HG03108 (cell line): ENCODE results near the gene KCNH2.

Experiments used
- ATAC-seq: cut with Tn5 transposase; IDR thresholded peaks from one replicate; pipeline ENCODE4 v1.9.1; 2021; ENCODE audit warnings: moderate library complexity; ENCODE audit not compliant: unreplicated experiment

The KCNH2 gene

DNA sequence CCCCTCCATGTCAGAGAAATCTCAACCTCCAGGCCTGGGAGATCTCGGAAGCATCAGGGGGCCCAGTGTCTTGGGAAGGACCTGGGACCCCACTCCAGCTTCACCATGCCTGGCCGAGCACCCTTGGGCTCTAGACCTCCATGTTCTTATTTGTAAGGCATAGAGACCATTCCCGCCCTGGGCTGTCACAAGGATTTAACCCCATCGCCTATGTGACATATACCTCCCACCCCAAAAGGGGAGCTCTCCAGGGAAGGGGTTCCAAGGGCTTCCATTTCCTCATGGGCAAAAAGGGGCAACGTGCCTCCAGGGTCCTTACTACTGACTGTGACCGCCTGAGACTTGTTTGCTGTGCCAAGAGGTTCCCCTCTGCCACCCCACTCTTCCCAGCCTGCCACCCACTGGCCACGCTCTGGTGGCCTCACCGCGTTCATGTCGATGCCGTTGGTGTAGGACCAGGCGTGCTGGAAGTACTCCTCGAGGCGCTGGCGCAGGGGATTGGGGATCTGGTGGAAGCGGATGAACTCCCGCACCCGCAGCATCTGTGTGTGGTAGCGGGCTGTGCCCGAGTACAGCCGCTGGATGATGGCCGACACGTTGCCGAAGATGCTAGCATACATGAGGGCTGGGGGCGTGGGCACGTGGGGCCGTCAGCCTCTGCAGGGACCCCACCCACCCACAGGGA, 27.5 kb downstream of the KCNH2 start:
- ATAC-seq: no peak

DNA sequence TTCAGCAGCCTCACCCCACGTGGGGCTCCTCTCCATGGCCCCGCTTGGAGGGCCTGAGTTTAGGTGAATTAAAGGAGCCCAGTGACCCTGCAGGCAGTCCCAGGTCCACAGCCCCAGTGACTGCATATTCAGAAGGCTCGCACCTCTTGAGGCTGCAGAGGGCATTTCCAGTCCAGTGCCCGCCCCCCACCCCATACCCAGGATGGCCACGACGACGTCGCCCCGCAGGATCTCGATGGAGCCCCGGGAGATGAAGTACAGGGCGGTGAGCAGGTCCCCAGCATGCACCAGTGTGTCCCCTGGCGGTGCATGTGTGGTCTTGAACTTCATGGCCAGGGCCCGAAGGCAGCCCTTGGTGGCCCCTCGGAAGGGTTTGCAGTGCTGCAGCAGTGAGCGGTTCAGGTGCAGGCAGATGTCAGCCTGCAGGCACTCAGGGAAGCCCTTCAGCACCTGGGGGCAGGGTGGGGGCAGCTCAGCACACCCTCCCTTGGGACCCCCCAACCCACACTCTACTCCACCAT, 28.1 kb downstream of the KCNH2 start:
- no peak for ATAC-seq

DNA sequence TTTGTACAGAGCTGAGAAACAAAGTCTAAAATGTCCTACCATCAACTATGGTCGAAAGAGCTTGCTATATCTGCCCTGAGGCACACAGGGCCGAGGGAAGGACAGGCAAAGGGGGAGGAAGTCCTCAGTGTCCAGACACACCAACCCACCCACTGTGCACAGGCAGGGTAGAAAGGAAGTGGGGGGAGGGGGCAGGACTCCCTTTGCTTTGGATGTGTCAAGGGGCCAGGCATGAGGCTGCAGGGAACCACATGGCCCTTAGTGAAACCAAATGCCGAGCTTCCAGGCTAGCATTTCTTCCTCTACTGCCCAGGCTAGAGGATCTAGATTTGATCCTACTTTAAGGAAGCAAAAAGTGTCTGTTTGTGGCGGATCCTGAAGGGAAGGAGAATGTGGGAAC, 28.6 kb downstream of the KCNH2 start:
- no peak for ATAC-seq

DNA sequence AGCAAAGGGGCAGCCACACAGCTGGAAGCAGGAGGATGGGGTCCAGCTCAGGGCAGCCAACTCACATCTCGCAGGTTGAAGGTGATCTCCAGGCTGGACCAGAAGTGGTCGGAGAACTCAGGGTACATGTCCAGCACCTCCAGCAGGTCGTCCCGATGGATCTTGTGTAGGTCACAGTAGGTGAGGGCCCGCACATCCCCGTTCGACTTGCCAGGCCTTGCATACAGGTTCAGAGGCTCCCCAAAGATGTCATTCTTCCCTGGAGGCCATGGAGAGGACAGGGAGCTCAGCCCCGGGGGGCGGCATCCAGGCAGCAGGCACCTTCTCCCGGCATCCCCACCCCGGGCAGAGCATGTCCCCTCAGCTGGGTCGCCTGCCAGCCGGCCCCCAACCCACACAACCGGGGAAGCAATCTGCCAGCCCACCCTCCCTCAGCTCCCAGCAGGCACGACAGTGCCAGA, 29.3 kb downstream of the KCNH2 start:
- ATAC-seq: no peak

DNA sequence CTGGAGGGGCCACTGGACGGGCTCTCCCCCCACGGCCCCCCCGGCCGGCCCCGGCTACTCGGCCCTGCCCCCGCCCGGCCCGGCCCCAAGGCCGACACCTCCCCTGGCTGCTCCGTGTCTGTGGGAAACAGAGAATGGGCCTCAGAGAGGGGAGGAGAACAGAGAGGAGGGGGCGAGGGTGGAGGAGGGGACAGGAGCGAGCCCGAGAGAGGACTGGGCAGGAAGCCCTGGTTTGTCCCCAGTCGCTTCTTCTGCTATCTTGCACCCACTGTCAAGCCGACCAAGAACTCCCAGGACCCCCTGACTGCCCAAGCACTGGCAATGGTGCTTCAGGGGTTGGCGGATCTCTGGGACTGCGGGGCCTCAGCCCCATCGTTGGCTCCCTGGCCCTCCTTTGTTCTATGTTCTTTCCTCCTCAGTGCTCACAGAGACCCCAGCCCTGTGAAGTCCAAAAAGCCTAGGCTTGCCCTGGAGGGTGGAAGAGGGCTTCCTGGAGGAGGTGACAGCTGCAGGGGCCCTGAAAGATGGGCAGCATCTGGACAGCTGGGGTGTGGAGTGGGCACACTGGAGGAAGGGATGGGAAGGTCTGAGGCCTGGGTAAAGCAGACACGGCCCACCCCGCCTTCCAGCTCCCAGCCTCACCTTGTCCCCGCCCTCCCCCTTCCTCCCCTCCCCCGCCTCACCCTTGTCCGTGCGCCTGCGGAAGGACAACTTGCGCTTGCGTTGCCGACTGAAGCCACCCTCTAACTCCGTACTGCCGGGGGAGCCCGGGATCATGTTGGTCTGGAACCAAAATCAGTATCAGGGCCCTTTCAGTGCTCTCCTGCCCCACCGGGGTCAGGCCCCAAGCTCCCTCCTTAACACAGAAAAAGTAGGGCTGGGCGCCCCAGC, 30.1 kb downstream of the KCNH2 start:
- no peak for ATAC-seq

DNA sequence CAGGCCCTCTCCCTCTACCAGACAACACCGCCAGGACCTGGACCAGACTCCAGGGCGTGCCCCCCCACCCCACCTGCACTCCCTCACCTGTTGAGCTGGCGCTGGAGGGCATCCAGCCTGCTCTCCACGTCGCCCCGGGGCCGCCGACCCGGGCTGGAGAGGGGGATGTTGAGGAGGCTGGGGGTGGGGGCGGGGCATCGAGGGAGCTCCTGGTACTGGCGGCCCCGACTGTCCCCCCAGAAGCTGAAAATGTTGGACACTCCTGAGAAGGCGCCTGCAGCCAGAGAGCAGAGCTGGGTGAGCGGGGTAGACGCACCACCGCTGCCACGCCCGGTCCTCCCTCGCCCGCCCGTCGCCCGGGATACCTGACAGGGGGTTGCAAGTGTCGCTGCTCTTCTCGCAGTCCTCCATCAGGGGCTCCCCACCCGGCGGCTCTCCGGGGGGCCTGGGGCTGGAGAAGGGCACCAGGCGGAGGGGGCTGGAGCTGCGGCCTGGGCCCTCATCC, 30.8 kb downstream of the KCNH2 start:
- no peak for ATAC-seq

DNA sequence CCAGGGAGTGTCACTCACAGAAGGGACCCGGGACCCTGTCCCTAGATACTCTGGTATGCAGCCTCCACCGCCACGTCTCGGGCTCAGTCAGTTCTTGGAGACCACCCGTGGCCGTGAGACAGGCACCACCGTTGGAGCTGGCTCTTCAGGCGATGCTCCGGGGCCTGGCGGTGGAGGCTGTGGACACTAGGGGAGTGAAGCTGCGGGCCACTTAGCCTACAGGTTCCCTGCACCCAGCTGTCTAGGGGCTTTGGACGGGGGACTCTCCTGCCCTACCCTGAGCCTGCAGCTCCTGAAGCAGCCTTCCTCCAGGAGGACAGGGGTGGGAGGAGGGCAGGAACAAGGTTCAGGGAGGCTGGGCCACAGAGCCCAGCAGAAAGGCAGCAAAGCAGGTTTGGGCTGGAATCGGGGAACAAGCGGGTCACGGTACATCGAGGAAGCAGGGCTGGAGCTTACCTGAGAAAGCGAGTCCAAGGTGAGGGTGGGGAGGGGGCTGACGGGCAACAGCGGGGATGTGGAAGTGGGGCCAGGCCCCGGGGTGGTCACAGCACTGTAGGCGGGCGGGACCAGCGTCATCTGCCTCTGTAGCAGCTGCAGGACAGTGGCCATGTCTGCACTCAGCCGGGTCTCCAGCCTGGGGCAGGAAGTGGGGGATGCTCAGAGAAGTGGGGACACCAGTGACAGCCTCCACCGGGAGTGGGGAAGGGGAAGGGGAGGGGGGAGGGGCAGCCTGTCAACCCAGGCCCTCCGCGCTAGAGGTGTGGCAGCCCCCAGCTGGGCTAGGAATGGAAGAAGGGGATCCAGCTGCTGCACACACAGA, 31.5 kb downstream of the KCNH2 start:
- no peak for ATAC-seq

DNA sequence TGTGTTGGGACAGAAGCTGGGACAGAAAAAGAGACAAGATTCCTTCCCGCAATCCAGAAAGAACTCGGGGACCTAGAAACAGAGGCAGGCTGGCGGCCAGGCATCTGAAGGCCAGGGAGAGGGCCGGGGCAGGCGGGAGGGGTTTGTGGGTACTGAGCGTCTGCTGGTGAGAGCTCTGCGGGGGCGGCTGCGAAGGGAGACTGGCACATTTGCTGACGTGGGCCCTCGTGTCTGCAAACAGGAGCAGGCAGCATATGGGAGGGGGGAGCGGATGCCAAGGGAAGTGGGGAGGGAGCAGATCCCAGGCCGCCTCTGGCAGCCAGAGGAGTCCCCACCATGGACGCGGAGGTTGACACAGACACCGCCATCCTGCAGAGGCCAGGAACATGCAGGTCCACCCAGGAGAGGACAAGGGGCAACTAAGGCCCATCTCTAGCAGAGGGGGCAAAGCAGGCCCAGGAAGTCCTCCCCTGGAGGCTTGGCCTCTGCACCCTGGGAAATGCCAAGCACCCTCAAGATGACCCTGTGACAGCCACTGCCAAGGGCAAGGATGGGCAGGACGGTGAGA, 32.2 kb downstream of the KCNH2 start:
- ATAC-seq: no peak

DNA sequence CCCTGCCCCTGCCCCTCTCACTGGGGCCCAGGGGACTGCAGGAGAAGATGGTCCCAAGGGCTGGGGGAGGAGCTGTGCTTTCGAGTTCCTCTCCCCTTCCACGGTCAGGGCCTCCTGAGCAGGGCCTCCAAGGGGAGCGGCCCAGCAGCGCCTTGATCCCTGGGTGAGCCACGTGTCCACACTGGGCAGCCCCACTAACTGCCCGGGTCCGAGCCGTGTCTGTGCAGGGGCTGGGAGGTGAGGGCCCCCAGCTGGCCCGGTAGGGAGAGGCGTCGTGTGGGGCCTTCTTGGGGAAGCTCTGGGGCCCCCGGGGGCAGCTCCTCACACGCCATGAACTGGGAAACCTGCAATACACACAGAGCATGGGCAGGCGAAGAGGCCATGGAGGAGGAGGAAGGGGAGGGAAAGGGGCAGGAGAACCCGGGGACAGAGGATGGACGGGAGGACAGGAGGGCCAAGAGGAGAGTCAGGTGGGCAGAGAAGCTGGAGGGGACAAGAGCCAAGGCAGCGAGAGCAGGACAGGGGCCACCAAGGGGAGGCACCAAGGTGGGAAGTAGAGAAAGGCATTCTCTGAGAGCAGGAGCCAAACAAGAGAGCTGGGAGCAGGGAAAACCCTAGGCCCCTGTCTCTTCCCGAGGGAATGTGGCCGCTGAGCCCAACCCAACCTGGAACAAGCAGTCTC, 32.8 kb downstream of the KCNH2 start:
- ATAC-seq: no peak

DNA sequence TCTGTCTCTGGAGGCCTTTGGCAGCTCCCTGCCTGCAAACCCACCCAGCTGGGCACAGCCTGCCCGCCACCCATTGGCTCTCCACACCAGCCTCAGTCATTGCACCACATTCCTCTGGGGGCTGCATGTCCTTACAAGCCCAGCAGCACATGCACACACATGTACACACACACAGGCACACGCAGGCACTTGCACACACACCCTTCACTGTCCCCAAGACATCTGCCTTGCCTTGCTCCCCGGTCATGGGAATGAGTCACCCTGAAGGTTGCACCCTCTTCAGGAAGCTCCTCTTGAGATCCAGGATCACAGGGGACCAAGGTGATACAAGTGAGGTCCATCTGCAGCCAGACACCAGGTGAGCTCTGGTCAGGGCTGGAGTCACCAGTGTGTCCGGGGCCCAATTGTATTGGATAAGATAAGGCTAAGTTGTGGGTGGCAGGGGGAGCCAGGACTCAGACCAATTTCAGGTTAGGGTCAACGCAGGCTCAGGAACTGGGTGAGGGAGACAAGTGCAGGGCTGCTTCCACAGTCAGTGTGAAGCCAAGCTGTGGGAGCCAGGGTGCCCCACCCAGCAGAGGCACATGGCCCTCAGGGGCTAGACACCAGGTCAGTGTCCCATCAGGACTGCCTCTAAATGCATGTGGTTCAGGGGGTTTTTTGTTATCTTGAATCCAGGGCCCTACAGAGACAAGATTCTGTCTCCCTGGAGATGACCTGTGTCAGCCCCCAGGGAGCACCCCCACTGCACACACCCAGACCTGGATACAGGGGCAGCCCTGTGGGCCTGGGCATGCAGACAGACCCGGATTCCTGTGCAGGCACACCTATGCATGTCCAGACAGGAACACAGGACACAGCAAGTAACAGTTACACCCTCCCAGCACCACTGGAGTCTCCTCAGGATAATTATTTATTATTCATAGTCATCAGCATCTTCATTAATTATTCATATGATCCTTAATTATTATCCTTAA, 33.8 kb downstream of the KCNH2 start:
- no peak for ATAC-seq

DNA sequence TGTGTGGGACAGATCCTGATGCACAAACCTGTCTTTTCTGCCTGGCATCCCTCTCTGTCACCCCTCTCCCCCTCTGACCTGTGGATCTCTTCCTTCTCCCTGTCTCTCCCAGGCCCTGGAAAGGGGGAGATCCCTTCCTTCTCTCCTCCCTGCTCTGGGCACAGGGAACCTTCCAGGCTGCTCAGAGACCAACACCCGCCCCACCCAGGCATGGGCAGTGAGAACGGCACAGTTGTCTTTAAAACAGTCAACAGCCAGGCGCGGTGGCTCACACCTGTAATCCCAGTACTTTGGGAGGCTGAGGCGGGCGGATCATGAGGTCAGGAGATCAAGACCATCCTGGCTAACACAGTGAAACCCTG, 34.7 kb downstream of the KCNH2 start:
- no peak for ATAC-seq

DNA sequence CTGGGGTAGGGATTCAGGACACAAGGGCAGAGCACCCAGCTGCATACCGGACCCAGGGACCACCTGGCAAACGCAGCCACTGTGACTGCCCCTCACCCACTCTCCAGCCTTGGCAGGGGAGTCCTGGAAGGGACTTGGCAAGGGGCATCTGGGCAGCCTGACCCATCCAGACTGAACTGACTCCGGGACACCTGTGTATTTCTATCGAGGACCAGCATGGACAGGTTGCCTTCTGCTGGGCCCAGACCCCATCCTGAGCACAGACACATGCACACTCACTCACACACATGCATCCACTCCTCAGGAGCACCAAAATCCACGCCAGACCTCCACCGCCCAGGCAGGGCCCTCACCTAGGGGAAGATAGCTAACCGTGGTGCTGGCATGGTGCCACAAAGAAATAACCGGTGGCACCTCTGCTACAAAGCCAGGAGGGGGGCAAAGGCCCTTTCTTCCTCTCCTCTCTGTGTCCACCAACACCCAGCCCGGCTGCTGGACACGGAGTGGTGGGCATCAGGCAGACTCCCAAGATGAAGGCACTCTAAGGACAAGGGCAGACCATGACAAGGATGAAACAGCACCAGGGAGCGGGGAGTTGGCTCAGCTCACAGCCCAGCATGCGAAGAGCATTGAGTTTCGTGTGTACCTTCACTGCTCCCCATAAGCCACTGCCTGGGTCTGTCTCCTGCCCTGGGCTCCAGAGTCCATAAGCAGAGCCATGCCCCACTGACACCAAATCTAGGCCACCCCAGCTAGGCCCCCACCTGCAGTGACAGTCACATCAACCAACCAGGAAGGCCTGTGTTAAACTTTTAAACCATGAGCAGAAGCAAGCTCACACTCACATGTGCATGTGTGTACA, 35.3 kb downstream of the KCNH2 start:
- no peak for ATAC-seq

DNA sequence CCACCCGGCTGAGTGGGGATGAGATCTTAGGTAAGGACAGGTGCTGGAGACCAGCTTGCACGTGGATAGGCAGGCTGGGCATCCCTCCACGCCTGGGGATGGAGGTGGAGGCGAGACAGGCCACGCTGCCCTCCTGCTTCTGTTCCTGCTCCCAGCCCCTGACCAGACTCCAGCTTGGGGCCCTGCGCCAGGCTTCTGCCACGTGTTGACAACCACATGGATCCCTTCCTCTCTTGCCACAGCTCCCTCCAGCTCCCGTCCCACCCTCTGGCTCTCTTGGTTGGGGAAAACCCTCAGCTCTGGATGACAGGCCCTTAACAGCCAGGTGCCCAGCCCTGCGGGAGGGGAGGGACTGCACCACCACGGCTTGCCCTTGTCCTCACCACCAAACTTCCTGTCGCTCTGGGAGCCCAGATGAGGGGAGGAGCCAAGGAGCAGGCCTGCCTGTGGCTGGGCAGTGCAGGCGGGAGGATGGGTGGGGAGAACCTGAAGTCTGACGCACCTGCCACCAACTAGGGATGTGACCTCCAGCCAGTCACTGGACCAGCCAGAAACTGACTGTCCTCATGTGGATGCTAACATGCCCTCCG, 36.0 kb downstream of the KCNH2 start:
- no peak for ATAC-seq

DNA sequence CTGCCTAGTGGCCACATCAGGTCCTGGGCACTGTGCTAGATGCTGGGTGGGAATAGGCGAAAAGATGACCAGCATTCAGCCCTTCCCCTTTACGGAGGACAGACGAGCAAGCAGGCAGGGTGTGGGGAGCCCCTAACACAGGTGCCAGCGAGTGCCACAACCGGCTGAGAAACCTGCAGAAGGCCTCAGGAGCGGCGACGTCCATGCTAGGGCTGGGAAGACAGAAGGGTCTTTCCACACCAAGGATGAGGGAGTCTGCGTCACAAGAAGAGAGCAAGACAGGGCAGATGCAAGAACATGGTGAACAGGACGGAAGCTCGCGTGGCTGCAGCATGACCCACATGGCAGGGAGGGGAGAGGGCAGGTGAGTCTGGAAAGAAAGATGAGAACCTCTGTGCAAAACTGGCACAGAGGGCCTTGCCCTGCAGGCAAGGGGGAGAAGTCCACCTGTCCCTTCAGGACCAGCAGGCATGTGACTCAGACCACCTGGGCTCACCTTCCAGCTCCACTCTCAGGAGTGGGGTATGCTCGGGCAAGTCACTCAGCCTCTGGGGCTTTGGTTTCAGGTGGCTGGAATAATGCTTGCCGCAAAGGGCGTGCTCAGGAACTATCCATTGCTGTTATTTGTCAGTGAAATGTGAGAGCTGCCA, 36.6 kb downstream of the KCNH2 start:
- no peak for ATAC-seq

DNA sequence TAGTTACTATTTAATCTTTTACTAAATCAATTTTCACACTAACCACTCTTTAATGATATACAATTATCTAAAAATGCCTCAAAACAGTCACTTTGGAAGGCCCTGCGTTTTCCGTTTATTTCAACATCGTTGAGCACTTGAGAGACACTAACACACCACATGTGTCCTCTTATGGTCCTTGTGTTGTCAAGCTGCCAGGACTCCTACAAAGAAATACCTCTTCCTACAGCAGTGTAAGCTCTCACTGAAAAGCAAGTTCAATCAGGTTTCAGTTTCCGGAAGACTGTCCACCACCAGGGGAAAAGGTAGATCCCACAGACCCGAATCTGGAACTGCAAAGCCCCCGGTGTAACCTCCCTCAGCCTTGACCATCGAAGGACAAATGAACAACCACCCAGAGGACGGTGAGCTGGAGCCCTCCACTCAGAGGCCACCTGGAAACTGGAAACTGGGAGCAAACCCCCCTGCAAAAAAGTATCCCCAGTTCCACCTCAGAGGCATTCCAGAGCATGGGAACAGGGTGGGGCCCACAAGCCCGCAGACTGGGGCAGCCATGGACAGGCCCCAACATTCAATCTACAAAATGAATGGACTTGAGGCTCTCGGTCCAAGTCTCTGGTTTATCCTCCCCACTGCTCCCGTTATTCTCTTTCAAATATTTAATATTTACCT, 37.6 kb downstream of the KCNH2 start:
- no peak for ATAC-seq

DNA sequence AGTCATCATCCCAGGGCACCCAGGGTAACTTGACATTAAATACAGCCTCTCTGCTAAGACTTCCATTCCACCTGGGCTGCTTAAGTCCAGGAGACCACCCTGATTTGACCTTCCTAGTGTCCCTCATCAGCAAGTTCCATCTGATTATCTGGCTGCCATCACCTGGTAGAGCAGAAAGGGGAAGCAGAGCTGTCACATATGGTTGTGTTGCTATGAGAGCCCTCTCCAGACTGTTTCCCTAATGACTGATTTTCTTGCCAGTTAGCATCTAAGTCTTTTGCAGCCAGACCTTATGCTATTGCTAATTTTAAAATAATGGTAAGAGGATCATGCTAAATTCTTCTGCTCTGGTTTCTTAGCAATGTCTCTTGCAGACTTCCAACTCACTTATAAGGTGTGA, 38.7 kb downstream of the KCNH2 start:
- ATAC-seq: no peak

DNA sequence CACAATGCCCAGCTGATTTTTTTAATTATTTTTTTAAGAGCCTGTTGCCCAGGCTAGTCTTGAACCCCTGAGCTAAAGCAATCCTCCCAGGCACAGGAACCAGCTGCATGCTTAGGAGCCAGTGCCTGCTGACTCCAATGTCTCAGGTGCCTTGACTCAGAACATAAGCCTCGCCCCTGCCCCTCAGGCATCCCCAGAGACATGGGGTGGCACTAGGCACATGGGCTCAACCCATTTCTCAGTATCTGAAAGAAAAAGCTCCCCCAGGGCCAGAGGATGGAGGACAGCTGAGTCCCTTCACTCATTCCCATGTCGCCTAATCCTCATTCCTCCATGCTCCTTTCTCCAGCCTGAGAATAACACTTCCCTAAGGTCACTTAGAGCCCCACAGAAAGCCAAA, 39.1 kb downstream of the KCNH2 start:
- ATAC-seq: no peak
